HepG2 (cell line): ENCODE results near the gene PRM3. TPM values are rescaled to one million over a fixed set of nuclear protein-coding genes. Genes with fewer than 3 reads are reported as not detected.

ENCODE experiments used
- ARID4A ChIP-seq: sonication (generic); formaldehyde crosslinking; IDR thresholded peaks from 2 replicates; pipeline ENCODE4 v1.5.0; 2020; ENCODE audit warnings: mild to moderate bottlenecking, missing genetic modification reagents, borderline replicate concordance
- EP300 ChIP-seq, 3 experiments: sonication (generic) in 1 of 3; formaldehyde crosslinking in 1 of 3; IDR thresholded peaks; 2 replicates each; pipeline versions ENCODE4 v1.5.1 to v1.6.1; 2011 to 2020; ENCODE audit warnings: low read depth in 2 of 3, low read length in 2 of 3, borderline replicate concordance in 1 of 3, improper control_type of control experiment in 1 of 3, mild to moderate bottlenecking in 1 of 3, missing genetic modification reagents in 1 of 3, moderate library complexity in 1 of 3
- FOXC1 ChIP-seq: sonication (generic); formaldehyde crosslinking; IDR thresholded peaks from 2 replicates; pipeline ENCODE4 v1.8.0; 2022; ENCODE audit warnings: mild to moderate bottlenecking, missing genetic modification reagents, borderline replicate concordance
- KDM1A ChIP-seq: IDR thresholded peaks from 2 replicates; pipeline ENCODE4 v1.6.1; 2016; ENCODE audit warnings: missing compliant biosample characterization
- LRRFIP1 ChIP-seq: sonication (generic); formaldehyde crosslinking; conservative IDR thresholded peaks from 2 replicates; pipeline ENCODE4 v1.4.0; 2020; ENCODE audit warnings: missing genetic modification reagents
- MAFF ChIP-seq: IDR thresholded peaks from 2 replicates; pipeline ENCODE4 v1.6.1; 2011; ENCODE audit warnings: low read depth, low read length, improper control_type of control experiment
- PRDM15 ChIP-seq: sonication (generic); formaldehyde crosslinking; IDR thresholded peaks from 2 replicates; pipeline ENCODE4 v1.4.0; 2020; ENCODE audit warnings: missing genetic modification reagents
- PRMT3 ChIP-seq: sonication (generic); formaldehyde crosslinking; IDR thresholded peaks from 2 replicates; pipeline ENCODE4 v1.8.1; 2022; ENCODE audit warnings: low read depth, mild to moderate bottlenecking, moderate library complexity, missing genetic modification reagents, borderline replicate concordance
- SAP130 ChIP-seq: IDR thresholded peaks from 2 replicates; pipeline ENCODE4 v1.6.1; 2016; ENCODE audit warnings: low read depth
- SPEN ChIP-seq: sonication (generic); formaldehyde crosslinking; IDR thresholded peaks from 2 replicates; pipeline ENCODE4 v1.5.1; 2020; ENCODE audit warnings: low read depth, mild to moderate bottlenecking, missing genetic modification reagents
- SRY ChIP-seq: sonication (generic); formaldehyde crosslinking; IDR thresholded peaks from 2 replicates; pipeline ENCODE4 v1.8.0; 2022; ENCODE audit warnings: mild to moderate bottlenecking, missing genetic modification reagents
- ZNF275 ChIP-seq: sonication (generic); formaldehyde crosslinking; IDR thresholded peaks from 2 replicates; pipeline ENCODE4 v1.8.0; 2022; ENCODE audit warnings: missing genetic modification reagents, mild to moderate bottlenecking, inconsistent platforms, borderline replicate concordance
- ZNF296 ChIP-seq: sonication (generic); formaldehyde crosslinking; conservative IDR thresholded peaks from 2 replicates; pipeline ENCODE4 v1.5.0; 2020; ENCODE audit warnings: mild to moderate bottlenecking, missing genetic modification reagents
- ZNF713 ChIP-seq: sonication (generic); formaldehyde crosslinking; IDR thresholded peaks from 2 replicates; pipeline ENCODE4 v1.4.0; 2020; ENCODE audit warnings: mild to moderate bottlenecking, missing genetic modification reagents
- ZNF792 ChIP-seq: IDR thresholded peaks from 2 replicates; pipeline ENCODE4 v1.6.1; 2016
- polyA plus RNA-seq, 8 experiments: library from polyadenylated mRNA; depleted of rRNA in 3 of 8; stranded (reverse) in 7 of 8; unstranded in 1 of 8; fragments of >200 nt; fragmentation: Illumina TruSeq in 4 of 8; extraction: Trizol in 4 of 8; gene quantifications; 2 replicates each; pipeline versions ENCODE4 v1.2.1 to v1.2.3, GENCODE V29; 2011 to 2016; ENCODE audit warnings: low read depth in 4 of 8, missing spikeins in 1 of 8, mixed read lengths in 1 of 8; ENCODE audit not compliant: insufficient read depth in 1 of 8
- total RNA-seq, 5 experiments: library from RNA; depleted of rRNA; stranded (reverse); fragments of >200 nt; fragmentation: Illumina TruSeq; extraction: Trizol; gene quantifications; 2 replicates each; pipeline ENCODE4 v1.2.3, GENCODE V29; 2016; ENCODE audit warnings: low read depth in 1 of 5

The PRM3 gene
- total and polyA plus RNA-seq, 2 of the 13 experiments (the other 11 are each of a cell fraction or from before 2014, with no cell fraction given): not detected

GRCh38 chr16:11308493-11309283 is 35.3 kb upstream of the PRM3 start (continued):
- TF ChIP-seq ZNF275 (CRISPR knock-in tag) (peak; percentile 72), EP300 (IDR thresholded peaks at IDR 0.05; ENCODE audit: low read depth in 2 of 2, low read length in 2 of 2) (peak in 1 of 2 experiments; percentile 56; a peak in 1 of 4 replicates), EP300 (CRISPR knock-in tag; IDR thresholded peaks at IDR 0.05; ENCODE audit: borderline replicate concordance) (peak; percentile 73), SRY (peak; percentile 96), MAFF (0 out of 2 replicates have a peak, but pooled peaks have one; percentile 12), FOXC1 (peak; percentile 94), PRDM15 (CRISPR knock-in tag) (peak; percentile 26; the same call in 1 of the 2 replicates), LRRFIP1 (CRISPR knock-in tag) (0 out of 2 replicates have a peak, but pooled peaks have one; percentile 46), ZNF296 (CRISPR knock-in tag) (0 out of 2 replicates have a peak, but pooled peaks have one; percentile 14), PRMT3 (CRISPR knock-in tag) (peak; percentile 27; the same call in 1 of the 2 replicates), ZNF792 (CRISPR knock-in tag) (peak; percentile 34), KDM1A (CRISPR knock-in tag) (0 out of 2 replicates have a peak, but pooled peaks have one; percentile 30), ZNF713 (CRISPR knock-in tag) (0 out of 2 replicates have a peak, but pooled peaks have one; percentile 33), SPEN (peak; percentile 73), SAP130 (CRISPR knock-in tag) (peak; percentile 64; the same call in 1 of the 2 replicates), ARID4A (CRISPR knock-in tag) (peak; percentile 75)
